ENCODE data around the gene TEF.
"Not testable (repeated sequence)": the region's sequence is repeated elsewhere in the genome, so short reads cannot be mapped to it uniquely, and the experiment has no call there.

Gene TEF

GRCh38 chr22:41429951-41430332 is 48.2 kb downstream of the TEF start:
- no peak for DNase-seq

DNA sequence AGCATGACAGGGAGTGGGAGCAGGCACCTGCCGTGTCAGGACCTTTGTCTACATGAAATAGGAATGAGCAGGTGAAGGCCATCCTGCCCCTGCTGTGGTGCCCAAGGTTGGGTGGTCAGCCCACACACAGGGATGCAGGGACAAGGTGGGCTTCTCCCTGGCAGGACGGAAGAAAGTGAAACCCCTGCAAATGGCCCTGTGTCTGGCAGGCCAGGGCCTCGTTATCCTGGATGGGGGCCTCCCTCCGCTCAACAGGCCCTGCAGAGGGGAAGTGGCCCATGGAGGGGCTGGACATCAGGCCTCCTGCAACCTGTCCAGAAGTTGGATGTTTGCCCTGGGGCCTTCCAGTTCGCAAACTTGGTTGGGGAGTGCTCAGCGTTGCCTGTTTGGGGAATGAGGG is 49.9 kb downstream of the TEF start:
- no peak for DNase-seq

GRCh38 chr22:41433480-41433879 is 51.7 kb downstream of the TEF start:
- DNase-seq: not testable (repeated sequence)

DNA sequence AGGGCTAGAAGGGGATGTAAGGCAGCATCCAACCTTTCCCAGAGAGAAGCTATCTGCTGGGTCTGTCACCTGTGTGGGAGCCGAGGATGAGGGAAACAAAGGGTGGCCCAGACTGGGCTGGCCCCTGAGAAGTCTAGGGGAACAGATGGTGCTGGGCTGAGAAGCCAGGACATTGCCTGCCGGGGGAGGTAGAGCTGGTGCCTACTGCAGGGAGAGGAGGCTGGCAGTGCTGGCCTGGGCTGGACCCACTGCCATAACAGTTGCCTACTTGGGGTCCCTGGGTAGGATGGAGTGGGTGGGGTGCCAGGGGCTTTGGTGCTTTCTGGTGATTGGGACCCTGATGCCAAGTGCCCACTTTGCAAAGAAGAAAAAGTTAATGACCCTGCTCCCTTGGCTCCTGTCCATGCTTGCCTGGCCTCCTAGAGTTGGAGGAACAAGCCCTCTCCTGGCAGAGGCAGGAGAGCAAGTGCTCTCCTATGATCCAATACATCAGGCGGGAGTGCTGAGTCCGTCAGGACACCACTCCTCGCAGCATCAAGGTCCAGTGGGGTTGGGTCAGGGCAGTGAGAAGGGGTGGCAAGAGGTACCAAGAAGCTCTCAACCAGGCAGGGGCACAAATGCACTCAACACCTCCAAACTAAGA is 52.7 kb downstream of the TEF start:
- not testable (repeated sequence) for DNase-seq

DNA sequence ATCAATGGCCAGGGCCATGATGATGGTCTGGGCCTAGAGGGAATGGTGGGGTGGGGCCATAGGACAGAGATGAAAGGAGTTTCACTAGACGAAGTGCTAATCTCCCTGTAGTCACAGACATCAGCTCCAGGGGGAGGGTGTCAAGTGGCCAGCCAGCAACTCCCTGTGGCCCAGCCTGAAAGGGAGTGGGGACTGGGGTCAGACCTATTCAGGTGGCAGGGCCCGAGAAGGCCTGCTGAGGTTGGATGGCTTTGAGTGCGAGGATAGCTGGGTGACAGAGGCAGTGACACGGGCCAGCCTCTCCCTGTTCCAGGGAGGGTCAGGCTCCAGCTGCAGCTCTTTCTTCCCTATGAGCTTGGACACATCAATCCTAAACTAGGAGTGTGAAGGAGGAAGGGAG is 53.8 kb downstream of the TEF start:
- no peak for DNase-seq

GRCh38 chr22:41436322-41437113 is 54.8 kb downstream of the TEF start:
- no peak for DNase-seq

- no peak for DNase-seq
These were observed 55.5 kb downstream of the TEF start for GRCh38 chr22:41437198-41437597.

DNA sequence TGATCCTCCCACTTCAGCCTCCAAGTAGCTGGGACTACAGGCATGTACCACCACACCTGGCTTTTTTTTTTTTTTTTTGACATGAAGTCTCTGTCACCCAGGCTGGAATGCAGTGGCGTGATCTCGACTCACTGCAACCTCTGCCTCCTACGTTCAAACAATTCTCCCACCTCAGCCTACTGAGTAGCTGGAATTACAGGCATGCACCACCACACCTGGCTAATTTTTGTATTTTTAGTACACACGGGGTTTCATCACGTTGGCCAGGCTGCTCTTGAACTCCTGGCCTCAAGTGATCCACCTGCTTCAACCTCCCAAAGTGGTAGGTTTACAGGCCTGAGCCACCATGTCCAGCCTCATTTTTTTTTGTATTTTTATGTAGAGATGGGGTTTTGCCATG is 58.8 kb downstream of the TEF start:
- DNase-seq: not testable (repeated sequence)

- DNase-seq: no peak
These were observed 60.6 kb downstream of the TEF start for GRCh38 chr22:41442240-41442792.

- peak; percentile 67 for DNase-seq
These were observed 62.8 kb downstream of the TEF start for GRCh38 chr22:41444360-41445128.

GRCh38 chr22:41445129-41446056 is 63.7 kb downstream of the TEF start:
- peak; percentile 11 for DNase-seq

- peak; percentile 2 for DNase-seq
These were observed 64.3 kb downstream of the TEF start for GRCh38 chr22:41446057-41446501.

DNA sequence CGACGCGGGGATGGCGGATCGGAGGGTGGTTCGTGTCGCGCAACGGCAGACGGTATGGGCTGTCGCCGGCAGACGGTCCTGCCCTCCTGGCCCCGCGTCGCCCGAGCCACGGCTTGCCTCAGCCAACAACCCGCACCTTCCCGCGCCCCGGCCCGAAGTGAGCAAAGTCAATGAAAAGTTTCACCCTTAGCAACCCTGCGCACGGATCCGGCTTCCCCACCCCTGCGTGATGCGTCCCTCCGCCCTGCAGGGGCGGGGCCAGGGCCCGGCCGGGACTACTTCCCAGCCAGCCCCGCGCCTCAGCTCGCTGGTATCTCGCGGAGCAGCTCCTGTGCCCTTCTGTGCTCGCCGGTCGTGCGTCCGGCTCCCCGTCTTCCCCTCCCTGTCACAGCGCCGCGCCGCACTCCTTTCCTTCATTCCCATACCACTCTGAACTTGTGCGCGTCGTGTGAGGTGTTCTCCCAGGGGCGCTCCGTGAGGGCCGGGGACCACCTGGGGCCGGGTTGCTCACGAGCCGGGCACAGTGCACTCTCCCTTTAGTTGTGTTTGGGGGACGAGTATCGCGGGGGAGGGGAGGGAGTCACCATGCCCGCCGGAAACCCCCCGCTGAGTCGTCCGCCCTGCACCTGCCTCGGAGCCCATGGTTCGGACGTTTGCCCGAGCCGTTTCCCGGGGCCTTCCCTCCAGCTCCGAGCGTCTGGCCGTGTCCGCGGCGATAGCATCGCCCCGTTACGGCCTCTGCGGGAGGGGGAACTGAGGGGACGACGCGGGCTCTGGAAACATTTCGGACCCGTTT is 65.1 kb downstream of the TEF start, which contains the start of gene TOB2:
Gene TOB2, minus strand, starts transcription at position 163 of the 796 bp plus-strand sequence. CDS start 9,456 bp downstream, outside the sequence.
- peak; percentile 93 for DNase-seq

DNA sequence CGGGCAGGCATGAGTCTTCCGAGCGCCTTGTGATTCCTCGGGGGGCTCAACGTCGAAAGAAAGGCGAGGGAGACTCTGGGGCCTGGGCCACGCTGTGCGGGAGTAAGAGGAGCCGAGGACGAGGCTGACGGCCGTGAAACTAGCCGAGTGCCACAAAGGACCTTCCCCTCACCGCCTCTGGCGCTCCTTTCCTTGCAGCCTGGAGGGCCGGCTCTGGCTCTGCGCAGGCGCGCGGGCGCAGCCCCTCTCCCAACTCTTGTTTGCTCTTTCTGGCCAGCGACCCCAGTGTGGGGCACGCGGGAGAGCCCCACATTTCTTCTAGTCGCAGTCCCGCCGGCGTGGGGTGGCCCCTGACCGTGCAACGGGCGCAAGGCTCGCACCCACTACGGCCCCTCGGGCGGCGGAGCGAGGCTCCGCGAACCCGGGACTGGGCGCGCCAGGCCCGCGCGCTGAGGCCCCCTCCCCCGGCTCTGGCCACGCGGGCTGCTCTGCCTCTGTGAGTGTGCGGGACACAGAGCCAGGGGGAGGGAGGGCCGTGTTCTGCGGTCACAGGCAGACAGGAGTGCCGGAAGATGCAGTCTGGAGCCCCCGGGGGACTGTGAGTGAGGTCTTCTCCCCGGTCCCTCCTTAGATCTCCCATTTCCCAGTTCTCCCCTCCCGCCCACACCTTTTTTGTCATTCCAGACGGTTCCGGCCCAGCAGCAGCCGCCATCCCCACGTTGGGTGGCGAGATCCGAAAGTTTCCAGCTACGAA is 65.9 kb downstream of the TEF start:
- peak; percentile 42 for DNase-seq

DNA sequence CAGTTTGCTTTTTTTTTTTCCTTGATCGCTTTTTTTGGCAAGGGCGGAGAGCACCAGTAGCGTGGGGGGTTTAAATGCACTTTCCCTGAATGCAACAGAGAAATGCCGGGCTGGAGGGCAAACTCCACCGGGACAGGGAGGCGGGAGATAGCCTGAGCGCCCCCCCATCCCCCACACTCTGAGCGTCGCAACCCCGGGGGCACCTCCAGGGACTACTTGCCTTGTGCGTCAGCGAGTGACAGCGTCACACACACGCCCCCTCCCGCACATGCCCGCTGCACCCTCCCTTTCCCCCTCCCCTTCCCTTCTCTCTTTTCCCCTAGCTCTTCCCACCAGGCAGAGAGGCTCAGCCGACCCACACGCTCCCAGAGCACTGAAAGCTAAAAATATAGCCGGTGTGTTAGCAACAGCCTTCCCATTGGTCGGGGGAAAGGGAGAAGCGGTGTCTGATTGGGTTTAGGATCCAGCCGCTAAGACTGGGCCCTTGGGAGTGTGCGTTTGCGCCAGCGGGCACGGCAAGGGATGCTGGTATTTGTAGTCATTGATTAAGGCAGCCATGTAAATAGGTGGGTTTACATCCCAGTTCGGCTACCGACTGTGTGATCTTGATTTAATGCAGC is 66.6 kb downstream of the TEF start:
- peak; percentile 84 for DNase-seq

Data from activated CD4-positive, alpha-beta T cell treated with anti-CD3 and anti-CD28 coated beads, Interleukin-2, amount 50 U/mL, for 1 hour (primary cell).